ENCODE data around the gene GNPDA1. TPM values are rescaled to one million over a fixed set of nuclear protein-coding genes. Genes with fewer than 3 reads are reported as not detected.

GNPDA1 gene
- total and polyA plus RNA-seq, 2 of the 4 experiments (the other 2 are of a cell fraction), result 23.1 to 60.6 TPM

DNA sequence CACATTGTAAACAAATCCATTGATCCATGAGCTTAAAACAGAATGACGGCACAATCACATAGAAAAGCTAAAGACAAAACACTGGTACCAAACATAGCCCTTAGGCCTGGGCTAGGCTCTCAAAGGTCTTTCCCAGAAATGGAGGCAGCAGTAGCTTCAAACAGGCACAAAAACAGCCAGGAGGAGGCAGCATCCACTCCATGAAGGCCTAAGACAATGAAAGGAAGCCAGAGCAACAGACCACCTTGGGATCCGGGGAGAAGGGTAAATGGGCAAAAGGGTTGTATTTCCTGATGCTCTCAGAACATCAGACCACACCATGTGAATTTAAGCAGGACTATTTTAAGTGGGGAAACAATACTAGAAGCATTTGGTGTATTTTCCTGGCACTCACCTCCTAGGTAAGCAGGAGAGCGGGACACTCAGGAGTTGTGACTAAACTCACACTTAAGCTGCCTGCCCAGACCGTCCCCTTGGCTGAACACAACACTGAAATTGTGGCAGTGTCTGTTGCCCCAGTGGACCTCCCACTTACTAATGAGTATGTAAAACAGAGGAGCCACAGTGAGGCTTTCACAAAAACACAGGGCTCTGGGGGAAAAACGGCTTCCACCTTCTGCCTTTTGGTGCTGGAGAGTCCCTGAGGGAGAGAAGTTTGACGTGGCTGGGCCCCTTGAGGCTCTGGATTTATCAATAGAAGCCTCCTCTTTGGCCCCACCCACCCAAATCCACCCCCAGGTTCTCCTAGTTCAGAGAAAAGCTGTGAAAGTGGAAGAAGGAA, 11.9 kb downstream of the GNPDA1 start:
- no peak overlapping the region for H3K9ac ChIP-seq (ENCODE audit: low read depth, low read length)
- H2AK9ac ChIP-seq (replicated peaks; ENCODE audit: low read depth, low read length, poor library complexity), result no peak overlapping the region
- H4K8ac ChIP-seq (ENCODE audit: low read depth in 2 of 2, low read length in 2 of 2), result no peak overlapping the region
- no peak overlapping the region for H2BK5ac ChIP-seq (ENCODE audit: low read depth, low read length, poor library complexity, severe bottlenecking)
- H3K14ac ChIP-seq (replicated peaks; ENCODE audit: low read depth, low read length), result no peak overlapping the region
- in situ Hi-C loops (cut with MboI; ENCODE audit: low sequenced_read_pairs) (no loop called here), dilution Hi-C loops (cut with HindIII; ENCODE audit: low sequenced_read_pairs, unreplicated experiment) (no loop called here), intact Hi-C loops (cut with micrococcal nuclease) (no loop called here)
- no peak overlapping the region for H2BK15ac ChIP-seq (ENCODE audit: low read depth, low read length)
- no peak overlapping the region for H3K18ac ChIP-seq (ENCODE audit: low read depth, low read length)
- no peak overlapping the region for H2AK5ac ChIP-seq (ENCODE audit: low read depth, low read length)
- 0 out of 2 replicates have a peak, but pooled peaks have one; percentile 35 for ATAC-seq (ENCODE audit: low read depth)
- POLR2A ChIA-PET (ENCODE audit: unreplicated experiment), result no interaction called here
- peaks cover 7% of the 10 kb centered on the region for H3K9me1 ChIP-seq (ENCODE audit: insufficient read depth, low read length)
- no peaks in the 10 kb centered on the region for H3K27me3 ChIP-seq (ENCODE audit: control insufficient read depth, insufficient read depth, low read length)
- H2BK20ac ChIP-seq (ENCODE audit: low read depth, low read length), result no peak overlapping the region
- TF ChIP-seq, protein P1, sequence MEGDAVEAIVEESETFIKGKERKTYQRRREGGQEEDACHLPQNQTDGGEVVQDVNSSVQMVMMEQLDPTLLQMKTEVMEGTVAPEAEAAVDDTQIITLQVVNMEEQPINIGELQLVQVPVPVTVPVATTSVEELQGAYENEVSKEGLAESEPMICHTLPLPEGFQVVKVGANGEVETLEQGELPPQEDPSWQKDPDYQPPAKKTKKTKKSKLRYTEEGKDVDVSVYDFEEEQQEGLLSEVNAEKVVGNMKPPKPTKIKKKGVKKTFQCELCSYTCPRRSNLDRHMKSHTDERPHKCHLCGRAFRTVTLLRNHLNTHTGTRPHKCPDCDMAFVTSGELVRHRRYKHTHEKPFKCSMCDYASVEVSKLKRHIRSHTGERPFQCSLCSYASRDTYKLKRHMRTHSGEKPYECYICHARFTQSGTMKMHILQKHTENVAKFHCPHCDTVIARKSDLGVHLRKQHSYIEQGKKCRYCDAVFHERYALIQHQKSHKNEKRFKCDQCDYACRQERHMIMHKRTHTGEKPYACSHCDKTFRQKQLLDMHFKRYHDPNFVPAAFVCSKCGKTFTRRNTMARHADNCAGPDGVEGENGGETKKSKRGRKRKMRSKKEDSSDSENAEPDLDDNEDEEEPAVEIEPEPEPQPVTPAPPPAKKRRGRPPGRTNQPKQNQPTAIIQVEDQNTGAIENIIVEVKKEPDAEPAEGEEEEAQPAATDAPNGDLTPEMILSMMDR (conservative IDR thresholded peaks at IDR 0.05; ENCODE audit: low read depth, low read length), result peak; percentile 27
- TF ChIP-seq SMC3 (IDR thresholded peaks at IDR 0.05; ENCODE audit: low read depth, low read length), result peak; percentile 26; the same call in 1 of the 2 replicates
- no peak for TF ChIP-seq MXI1 (IDR thresholded peaks at IDR 0.05; ENCODE audit: borderline replicate concordance, low read depth, low read length)
- H3K4me3 ChIP-seq (ENCODE audit: insufficient read depth, low read depth, low read length), result no peak overlapping the region
- CTCF ChIA-PET, result interaction anchor here (0.7 kb wide), 2 partner anchors 10 to 139 kb away, joined by 3 to 4 read pairs; no protein-coding TSS in a partner anchor
- no peak overlapping the region for H4K5ac ChIP-seq (ENCODE audit: low read depth, low read length)
- H3K79me1 ChIP-seq (ENCODE audit: low read depth in 1 of 2, low read length in 2 of 2), result peaks cover 0 to 7% of the 10 kb centered on the region in 2 experiments; a peak in 2 of 4 replicates
- no peak overlapping the region for H3K4me2 ChIP-seq (ENCODE audit: low read depth, low read length)
- no CpG with 5 or more reads among the region's 6 CpGs for WGBS, 2 experiments (ENCODE audit: extremely low coverage in 2 of 2, insufficient read length in 1 of 2)
- BruUV-seq (replicated peaks), result no TSS peak
- 0 out of 2 replicates have a peak, but pooled peaks cover 4% of the 10 kb centered on the region for H4K20me1 ChIP-seq (ENCODE audit: insufficient read depth, low read length)
- H3K4me1 ChIP-seq (ENCODE audit: control insufficient read depth, insufficient read depth, low read length), result no peaks in the 10 kb centered on the region; the same call in 1 of the 2 replicates
- H3K9me3 ChIP-seq (ENCODE audit: control insufficient read depth, insufficient read depth, low read length), result no peaks in the 10 kb centered on the region
- H2AFZ ChIP-seq (replicated peaks; ENCODE audit: low read length, poor library complexity), result no peak overlapping the region
- no peak overlapping the region for H3K56ac ChIP-seq (ENCODE audit: extremely low read depth, insufficient read depth, low read length)
- no peak overlapping the region for H2BK120ac ChIP-seq (ENCODE audit: low read depth, low read length)
- H3K27ac ChIP-seq (ENCODE audit: insufficient read depth, low read length), result no peak overlapping the region
- peaks cover 39% of the 10 kb centered on the region for H3K36me3 ChIP-seq (ENCODE audit: control insufficient read depth, insufficient read depth, low read length)
- H3K23ac ChIP-seq (ENCODE audit: low read depth, low read length), result no peak overlapping the region
- no peak for DNase-seq
- no peak overlapping the region for H3K4ac ChIP-seq (ENCODE audit: low read depth, low read length)
- no peak overlapping the region for H4K91ac ChIP-seq (ENCODE audit: insufficient read depth, low read depth, low read length)
